Uterus (tissue), 4 donors: ENCODE measurements around the gene SMNDC1. TPM values are rescaled to one million over a fixed set of nuclear protein-coding genes. Genes with fewer than 3 reads are reported as not detected.

Source experiments
- DNase-seq, 2 donors: peaks; one replicate each; pipeline ENCODE4 v3.0.0-alpha.2; 2019 to 2020
- H3K27ac ChIP-seq, 2 donors: fragments of 200-600 bp; sonication (generic); 1 replicate in 1 of 2; 2 replicates in 1 of 2; pipeline ENCODE4 v1.5.1; 2016 to 2018
- H3K27me3 ChIP-seq, 2 donors: fragments of 200-600 bp; sonication (generic); one replicate each; pipeline ENCODE4 v1.5.1; 2018 to 2019; ENCODE audit warnings: control low read depth in 1 of 2
- H3K36me3 ChIP-seq, 2 donors: fragments of 200-600 bp; sonication (generic); one replicate each; pipeline ENCODE4 v1.5.1; 2019; ENCODE audit warnings: control low read depth in 1 of 2
- H3K4me1 ChIP-seq, 2 donors: fragments of 200-600 bp; sonication (generic); one replicate each; pipeline ENCODE4 v1.5.1; 2018 to 2019; ENCODE audit warnings: control low read depth in 1 of 2
- H3K4me3 ChIP-seq, 2 donors: fragments of 200-600 bp; sonication (generic); 1 replicate in 1 of 2; 2 replicates in 1 of 2; pipeline ENCODE4 v1.5.1; 2018 to 2019; ENCODE audit warnings: mild to moderate bottlenecking in 1 of 2
- H3K9me3 ChIP-seq, 2 donors: fragments of 200-600 bp; sonication (generic); one replicate each; pipeline ENCODE4 v1.5.1; 2019; ENCODE audit warnings: control low read depth in 1 of 2
- POLR2A ChIP-seq, 2 donors: fragments of 450-650 bp; IDR thresholded peaks; one replicate each; pipeline ENCODE4 v1.6.1; 2016; ENCODE audit warnings: antibody characterized with exemption in 2 of 2, mild to moderate bottlenecking in 1 of 2, moderate library complexity in 1 of 2
- intact Hi-C: fragments of 100-400 bp; cut with DNase I; formaldehyde crosslinking; loops from one replicate; pipeline ENCODE4 v1.15.1; 2023; ENCODE audit warnings: low total_unique reads
- total RNA-seq, 4 donors: library from RNA; depleted of rRNA in 3 of 4; stranded (reverse); fragments of >200 nt in 3 of 4; gene quantifications; one replicate each; pipeline versions ENCODE4 v1.1.0 to v1.2.4, GENCODE V29; 2014 to 2023
- TF ChIP-seq, protein P1 (sequence below), 4 experiments: fragments of 200-600 bp in 2 of 4; fragments of 450-650 bp in 2 of 4; sonication (generic) in 2 of 4; IDR thresholded peaks; one replicate each; pipeline ENCODE4 v1.5.1; 2016 to 2019; ENCODE audit warnings: antibody characterized with exemption in 4 of 4, mild to moderate bottlenecking in 2 of 4, moderate library complexity in 1 of 4
- donor health status: DM: yes; HTN: yes; CAD: no.

The SMNDC1 gene
- total RNA-seq, 4 donors from 2014 or later = 14.6 to 41.2 (median 18.3) TPM

DNA sequence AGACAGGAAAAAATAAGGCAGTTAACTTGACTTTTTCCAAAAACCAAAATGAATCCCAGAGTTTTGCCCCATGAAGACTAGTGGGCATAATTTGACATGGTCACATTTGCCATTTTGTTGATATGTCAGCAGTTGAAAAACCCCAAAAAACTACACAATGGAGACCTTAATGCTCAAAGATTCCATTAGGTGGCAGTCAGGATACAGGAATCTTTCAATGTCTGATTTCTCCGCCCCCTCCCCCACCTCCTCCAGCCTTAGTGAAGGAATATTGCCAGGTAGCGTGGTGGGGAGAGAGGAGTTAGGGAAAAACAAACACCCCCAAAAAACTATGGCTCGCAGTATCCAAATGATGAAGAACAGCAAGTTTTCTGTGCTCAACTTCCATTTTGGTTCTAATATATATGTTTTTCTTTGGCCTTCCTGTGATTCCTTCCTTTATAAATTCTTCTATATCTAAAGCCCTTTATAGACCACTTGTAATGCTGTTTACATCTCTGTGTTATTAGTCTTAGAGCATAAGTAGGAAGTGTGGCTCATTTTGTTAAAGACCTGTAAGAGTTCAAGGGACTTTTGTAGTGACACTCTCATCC is 6.7 kb upstream of the SMNDC1 start:
- no peaks in the 10 kb centered on the region for H3K27me3 ChIP-seq
- H3K27ac ChIP-seq = no peak overlapping the region
- H3K4me1 ChIP-seq = no peaks in the 10 kb centered on the region
- no peaks in the 10 kb centered on the region for H3K9me3 ChIP-seq
- H3K4me3 ChIP-seq = no peak overlapping the region
- intact Hi-C loops = loop anchor here (10.0 kb wide), 1 partner anchor 233 kb away; no protein-coding TSS in a partner anchor
- peak; percentile 35 to 52 for DNase-seq
- no peaks in the 10 kb centered on the region for H3K36me3 ChIP-seq
- TF ChIP-seq POLR2A (IDR thresholded peaks at IDR 0.05) = no peak
- TF ChIP-seq, protein P1, sequence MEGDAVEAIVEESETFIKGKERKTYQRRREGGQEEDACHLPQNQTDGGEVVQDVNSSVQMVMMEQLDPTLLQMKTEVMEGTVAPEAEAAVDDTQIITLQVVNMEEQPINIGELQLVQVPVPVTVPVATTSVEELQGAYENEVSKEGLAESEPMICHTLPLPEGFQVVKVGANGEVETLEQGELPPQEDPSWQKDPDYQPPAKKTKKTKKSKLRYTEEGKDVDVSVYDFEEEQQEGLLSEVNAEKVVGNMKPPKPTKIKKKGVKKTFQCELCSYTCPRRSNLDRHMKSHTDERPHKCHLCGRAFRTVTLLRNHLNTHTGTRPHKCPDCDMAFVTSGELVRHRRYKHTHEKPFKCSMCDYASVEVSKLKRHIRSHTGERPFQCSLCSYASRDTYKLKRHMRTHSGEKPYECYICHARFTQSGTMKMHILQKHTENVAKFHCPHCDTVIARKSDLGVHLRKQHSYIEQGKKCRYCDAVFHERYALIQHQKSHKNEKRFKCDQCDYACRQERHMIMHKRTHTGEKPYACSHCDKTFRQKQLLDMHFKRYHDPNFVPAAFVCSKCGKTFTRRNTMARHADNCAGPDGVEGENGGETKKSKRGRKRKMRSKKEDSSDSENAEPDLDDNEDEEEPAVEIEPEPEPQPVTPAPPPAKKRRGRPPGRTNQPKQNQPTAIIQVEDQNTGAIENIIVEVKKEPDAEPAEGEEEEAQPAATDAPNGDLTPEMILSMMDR (IDR thresholded peaks at IDR 0.05) = peak; percentile 61 to 75 (median 73)

GRCh38 chr10:110310741-110311140 is 6.0 kb upstream of the SMNDC1 start:
- DNase-seq = no peak
- Histone ChIP-seq H3K4me3 (no peak overlapping the region), H3K27ac (no peak overlapping the region), H3K9me3 (no peaks in the 10 kb centered on the region), H3K27me3 (no peaks in the 10 kb centered on the region), H3K4me1 (no peaks in the 10 kb centered on the region), H3K36me3 (no peaks in the 10 kb centered on the region)
- TF ChIP-seq, protein P1 (IDR thresholded peaks at IDR 0.05) = no peak
- TF ChIP-seq POLR2A (IDR thresholded peaks at IDR 0.05) = no peak
- intact Hi-C loops = loop anchor here (10.0 kb wide), 1 partner anchor 234 kb away; no protein-coding TSS in a partner anchor

GRCh38 chr10:110307805-110308204 is 3.1 kb upstream of the SMNDC1 start:
- Histone ChIP-seq H3K36me3 (no peaks in the 10 kb centered on the region), H3K9me3 (no peaks in the 10 kb centered on the region), H3K4me3 (no peak overlapping the region), H3K4me1 (peaks cover 0 to 10% of the 10 kb centered on the region in 2 donors), H3K27ac (no peak overlapping the region), H3K27me3 (no peaks in the 10 kb centered on the region)
- TF ChIP-seq, protein P1 (IDR thresholded peaks at IDR 0.05) = no peak
- TF ChIP-seq POLR2A (IDR thresholded peaks at IDR 0.05) = no peak
- DNase-seq = no peak
- intact Hi-C loops = no loop called here

GRCh38 chr10:110306452-110306768 is 1.7 kb upstream of the SMNDC1 start:
- H3K27ac ChIP-seq = peak overlapping the region in 1 of 2 donors; percentile 94
- DNase-seq = no peak
- peaks cover 0 to 10% of the 10 kb centered on the region in 2 donors for H3K4me1 ChIP-seq
- no peaks in the 10 kb centered on the region for H3K27me3 ChIP-seq
- no peaks in the 10 kb centered on the region for H3K36me3 ChIP-seq
- no peak overlapping the region for H3K4me3 ChIP-seq
- H3K9me3 ChIP-seq = no peaks in the 10 kb centered on the region
- intact Hi-C loops = no loop called here
- TF ChIP-seq, protein P1 (IDR thresholded peaks at IDR 0.05) = no peak
- TF ChIP-seq POLR2A (IDR thresholded peaks at IDR 0.05) = no peak

GRCh38 chr10:110305767-110306451 is 1.2 kb upstream of the SMNDC1 start:
- no peak for TF ChIP-seq POLR2A (IDR thresholded peaks at IDR 0.05)
- TF ChIP-seq, protein P1 (IDR thresholded peaks at IDR 0.05) = peak; percentile 44 to 84 (median 68)
- peak in 1 of 2 donors; percentile 52 for DNase-seq
- no peaks in the 10 kb centered on the region for H3K27me3 ChIP-seq
- peak overlapping the region; percentile 93 to 94 for H3K27ac ChIP-seq
- intact Hi-C loops = no loop called here
- H3K36me3 ChIP-seq = no peaks in the 10 kb centered on the region
- no peaks in the 10 kb centered on the region for H3K9me3 ChIP-seq
- H3K4me3 ChIP-seq = peak overlapping the region in 1 of 2 donors; percentile 91
- H3K4me1 ChIP-seq = peaks cover 0 to 10% of the 10 kb centered on the region in 2 donors
